ENCODE measurements around the gene SFSWAP.

DNA sequence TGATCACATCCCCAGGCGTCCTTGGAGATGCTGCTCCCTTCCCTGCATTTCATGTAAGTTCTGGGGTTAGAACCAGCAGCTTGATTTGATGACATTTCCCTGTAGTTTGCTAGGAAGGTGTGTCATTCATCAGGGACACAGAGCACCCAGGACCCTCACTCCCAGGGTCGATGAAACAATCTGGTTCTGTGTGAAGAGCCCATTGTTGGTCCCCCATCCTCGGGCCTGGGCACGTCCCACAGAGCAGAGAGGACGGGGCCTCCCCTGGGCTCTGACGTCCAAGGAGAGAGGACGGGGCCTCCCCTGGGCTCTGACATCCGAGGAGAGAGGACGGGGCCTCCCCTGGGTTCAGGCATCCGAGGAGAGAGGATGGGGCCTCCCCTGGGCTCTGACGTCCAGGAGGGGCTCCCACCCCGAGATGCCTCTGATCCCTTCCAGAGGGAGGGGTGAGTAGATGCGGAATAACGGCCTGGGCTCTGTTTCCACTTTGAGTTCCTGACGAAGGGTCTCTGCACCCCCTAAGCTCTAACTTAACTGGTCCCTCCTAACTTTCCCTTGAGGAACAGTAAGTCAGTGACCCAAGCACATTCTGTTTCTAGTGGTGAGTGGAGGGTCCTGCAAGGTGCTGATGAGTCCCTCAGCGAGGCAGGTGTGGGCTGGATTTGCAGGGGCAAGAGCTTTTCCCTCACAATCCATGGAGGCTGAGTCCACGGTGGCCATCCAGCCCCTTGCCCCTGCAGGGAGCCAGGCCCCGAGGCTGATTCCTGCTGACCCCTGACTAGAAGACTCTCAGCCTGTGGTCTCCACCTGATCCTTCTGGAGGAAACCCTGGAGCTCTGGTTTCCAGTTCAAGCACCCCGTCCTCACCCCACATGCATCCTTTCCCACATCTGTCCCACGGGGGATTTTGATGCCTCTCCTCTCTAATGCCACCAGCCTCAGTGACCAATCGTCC is 35.5 kb upstream of the SFSWAP start:
- TF ChIP-seq POLR2A (IDR thresholded peaks at IDR 0.05; ENCODE audit: low read depth, low read length) (no peak), TAF1 (IDR thresholded peaks at IDR 0.05; ENCODE audit: low read depth, low read length) (no peak), POLR2AphosphoS5 (IDR thresholded peaks at IDR 0.05; ENCODE audit: low read depth, low read length) (no peak), PAX5 (IDR thresholded peaks at IDR 0.05; ENCODE audit: insufficient read depth, low read length, severe bottlenecking) (no peak), POU2F2 (IDR thresholded peaks at IDR 0.05; ENCODE audit: low read depth, low read length) (no peak)

All from GM12891 (cell line).